Endothelial cell of umbilical vein (primary cell): Measurements from ENCODE around the gene USF2.

Source experiments
- EZH2 ChIP-seq: IDR thresholded peaks from 2 replicates; pipeline ENCODE4 v1.6.1; 2012; ENCODE audit warnings: borderline replicate concordance, low read depth, mild to moderate bottlenecking, moderate library complexity, low read length, inconsistent platforms; ENCODE audit not compliant: severe bottlenecking
- POLR2A ChIP-seq: IDR thresholded peaks from 2 replicates; pipeline ENCODE4 v1.6.1; 2012; ENCODE audit warnings: low read depth, mild to moderate bottlenecking, control low read depth, low read length
- POLR2AphosphoS5 ChIP-seq: IDR thresholded peaks from 2 replicates; pipeline ENCODE4 v1.6.1; 2012; ENCODE audit warnings: low read depth, mild to moderate bottlenecking, control low read depth, low read length, moderate library complexity; ENCODE audit not compliant: insufficient read depth
- TF ChIP-seq, protein P1 (sequence below), 2 donors: IDR thresholded peaks; 1 replicate in 1 of 2; 2 replicates in 1 of 2; pipeline ENCODE4 v1.5.1; 2011; ENCODE audit warnings: low read length in 2 of 2, mild to moderate bottlenecking in 2 of 2, moderate library complexity in 2 of 2, control low read depth in 1 of 2, inconsistent platforms in 1 of 2, low read depth in 1 of 2; ENCODE audit not compliant: insufficient read depth in 1 of 2; ENCODE audit errors: extremely low read depth in 1 of 2

GRCh38 chr19:35304036-35304435, 35.3 kb downstream of the USF2 start:
- TF ChIP-seq, protein P1, sequence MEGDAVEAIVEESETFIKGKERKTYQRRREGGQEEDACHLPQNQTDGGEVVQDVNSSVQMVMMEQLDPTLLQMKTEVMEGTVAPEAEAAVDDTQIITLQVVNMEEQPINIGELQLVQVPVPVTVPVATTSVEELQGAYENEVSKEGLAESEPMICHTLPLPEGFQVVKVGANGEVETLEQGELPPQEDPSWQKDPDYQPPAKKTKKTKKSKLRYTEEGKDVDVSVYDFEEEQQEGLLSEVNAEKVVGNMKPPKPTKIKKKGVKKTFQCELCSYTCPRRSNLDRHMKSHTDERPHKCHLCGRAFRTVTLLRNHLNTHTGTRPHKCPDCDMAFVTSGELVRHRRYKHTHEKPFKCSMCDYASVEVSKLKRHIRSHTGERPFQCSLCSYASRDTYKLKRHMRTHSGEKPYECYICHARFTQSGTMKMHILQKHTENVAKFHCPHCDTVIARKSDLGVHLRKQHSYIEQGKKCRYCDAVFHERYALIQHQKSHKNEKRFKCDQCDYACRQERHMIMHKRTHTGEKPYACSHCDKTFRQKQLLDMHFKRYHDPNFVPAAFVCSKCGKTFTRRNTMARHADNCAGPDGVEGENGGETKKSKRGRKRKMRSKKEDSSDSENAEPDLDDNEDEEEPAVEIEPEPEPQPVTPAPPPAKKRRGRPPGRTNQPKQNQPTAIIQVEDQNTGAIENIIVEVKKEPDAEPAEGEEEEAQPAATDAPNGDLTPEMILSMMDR (IDR thresholded peaks at IDR 0.05; ENCODE audit: extremely low read depth in 1 of 2, insufficient read depth in 1 of 2, low read depth in 1 of 2, low read length in 2 of 2) = no peak
- TF ChIP-seq EZH2 (no peak), POLR2A (no peak), POLR2AphosphoS5 (no peak)
